GM12874 (cell line): ENCODE measurements around the gene PGAP1.

ENCODE experiments used
- TF ChIP-seq, protein P1 (sequence below): IDR thresholded peaks from 2 replicates; pipeline ENCODE4 v1.5.1; 2011; ENCODE audit warnings: low read depth, mild to moderate bottlenecking, control low read depth, low read length, moderate library complexity; ENCODE audit not compliant: insufficient read depth

Gene PGAP1

DNA sequence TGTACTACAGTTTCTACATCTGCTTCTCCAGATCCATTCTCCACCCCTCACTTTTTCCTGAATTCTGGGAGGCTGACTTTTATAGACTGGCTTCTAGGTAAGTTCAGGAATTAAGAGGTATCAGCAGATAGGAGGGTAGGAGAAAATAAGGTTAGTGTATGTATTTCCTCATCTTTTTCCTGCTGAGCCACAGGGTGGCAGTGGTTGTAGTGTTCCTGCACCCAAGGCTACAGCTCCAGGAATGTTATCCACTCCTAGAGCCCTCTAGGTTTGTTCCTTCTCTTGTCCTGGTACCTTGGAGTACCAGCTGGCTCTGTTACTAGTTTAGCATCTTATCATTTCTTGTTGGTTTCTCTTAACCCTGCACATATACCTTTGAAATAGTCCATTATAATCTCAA, 76.6 kb downstream of the PGAP1 start:
- TF ChIP-seq, protein P1, sequence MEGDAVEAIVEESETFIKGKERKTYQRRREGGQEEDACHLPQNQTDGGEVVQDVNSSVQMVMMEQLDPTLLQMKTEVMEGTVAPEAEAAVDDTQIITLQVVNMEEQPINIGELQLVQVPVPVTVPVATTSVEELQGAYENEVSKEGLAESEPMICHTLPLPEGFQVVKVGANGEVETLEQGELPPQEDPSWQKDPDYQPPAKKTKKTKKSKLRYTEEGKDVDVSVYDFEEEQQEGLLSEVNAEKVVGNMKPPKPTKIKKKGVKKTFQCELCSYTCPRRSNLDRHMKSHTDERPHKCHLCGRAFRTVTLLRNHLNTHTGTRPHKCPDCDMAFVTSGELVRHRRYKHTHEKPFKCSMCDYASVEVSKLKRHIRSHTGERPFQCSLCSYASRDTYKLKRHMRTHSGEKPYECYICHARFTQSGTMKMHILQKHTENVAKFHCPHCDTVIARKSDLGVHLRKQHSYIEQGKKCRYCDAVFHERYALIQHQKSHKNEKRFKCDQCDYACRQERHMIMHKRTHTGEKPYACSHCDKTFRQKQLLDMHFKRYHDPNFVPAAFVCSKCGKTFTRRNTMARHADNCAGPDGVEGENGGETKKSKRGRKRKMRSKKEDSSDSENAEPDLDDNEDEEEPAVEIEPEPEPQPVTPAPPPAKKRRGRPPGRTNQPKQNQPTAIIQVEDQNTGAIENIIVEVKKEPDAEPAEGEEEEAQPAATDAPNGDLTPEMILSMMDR = no peak

DNA sequence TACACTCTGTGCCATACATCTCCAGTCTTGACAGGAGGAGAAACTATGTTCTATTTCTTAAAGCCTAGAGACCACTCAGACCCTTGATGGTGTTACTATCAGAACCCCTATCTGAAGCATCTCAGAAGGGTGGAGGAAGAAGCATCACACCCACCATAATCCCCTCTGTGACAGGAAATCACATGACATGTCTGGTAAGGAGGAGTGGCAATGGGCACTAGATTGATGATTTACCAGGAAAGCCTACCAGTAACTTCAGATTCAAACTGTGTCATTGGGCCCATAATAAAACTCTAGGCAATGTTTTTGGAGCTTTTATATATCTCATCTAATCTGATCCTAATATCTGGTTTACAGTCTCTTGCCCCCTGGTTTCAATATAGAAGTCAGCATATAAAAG, 80.2 kb downstream of the PGAP1 start:
- TF ChIP-seq, protein P1 = no peak

DNA sequence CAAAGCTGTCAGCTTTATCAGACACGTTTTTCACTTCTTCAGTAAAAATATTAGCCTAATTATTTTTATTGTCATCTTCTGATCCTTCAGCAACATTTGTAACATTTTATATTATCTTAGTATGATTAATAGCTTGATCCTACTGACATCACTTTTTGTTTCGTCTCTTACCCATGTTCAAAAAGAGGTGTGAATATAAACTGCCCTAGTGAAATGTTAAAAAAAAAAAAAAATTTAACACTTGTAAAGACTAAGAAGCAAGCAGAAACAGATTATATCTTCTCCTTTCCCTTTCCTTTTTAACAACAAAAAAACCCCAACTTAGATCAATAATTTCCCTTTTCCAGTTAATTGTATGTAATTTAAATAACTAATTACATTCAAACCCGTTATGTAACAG, 81.1 kb downstream of the PGAP1 start:
- TF ChIP-seq, protein P1 = no peak

DNA sequence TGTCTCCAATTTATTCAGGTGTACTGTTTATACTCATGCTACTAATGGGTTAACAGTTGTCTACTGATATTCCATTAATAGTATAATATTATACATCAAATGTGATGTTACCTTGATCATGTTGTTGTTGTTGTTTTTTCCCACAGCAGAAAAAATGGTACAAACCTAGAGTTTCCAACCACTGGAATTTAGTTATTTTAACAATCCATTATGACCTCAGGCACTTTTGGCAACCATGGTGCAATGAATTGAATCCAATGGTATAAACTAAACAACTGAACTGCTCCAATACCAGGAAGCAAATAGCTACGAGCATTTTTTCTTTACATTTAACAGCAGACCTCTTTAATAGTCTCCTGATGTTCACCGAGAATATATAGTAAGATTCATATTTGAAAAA, 86.3 kb downstream of the PGAP1 start:
- TF ChIP-seq, protein P1 = no peak

DNA sequence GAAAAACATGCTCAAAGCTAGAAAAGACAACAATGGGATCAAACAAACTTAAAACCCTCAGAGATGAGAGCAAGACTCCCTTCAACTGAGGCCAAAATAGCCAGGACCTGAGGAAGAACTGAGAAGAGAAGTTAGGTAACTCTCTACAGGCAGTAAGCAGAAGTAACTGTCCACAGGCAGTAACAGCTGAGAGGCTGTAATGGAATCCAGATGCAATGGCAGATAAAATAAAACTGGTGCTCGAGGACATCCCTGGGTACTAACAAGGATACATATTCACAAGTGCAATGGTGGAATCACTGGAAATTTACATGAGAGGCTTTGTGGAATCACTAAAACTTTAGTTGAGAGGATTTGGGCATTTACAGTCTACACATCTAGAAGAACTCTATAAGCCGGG, 86.9 kb downstream of the PGAP1 start:
- TF ChIP-seq, protein P1 = no peak

DNA sequence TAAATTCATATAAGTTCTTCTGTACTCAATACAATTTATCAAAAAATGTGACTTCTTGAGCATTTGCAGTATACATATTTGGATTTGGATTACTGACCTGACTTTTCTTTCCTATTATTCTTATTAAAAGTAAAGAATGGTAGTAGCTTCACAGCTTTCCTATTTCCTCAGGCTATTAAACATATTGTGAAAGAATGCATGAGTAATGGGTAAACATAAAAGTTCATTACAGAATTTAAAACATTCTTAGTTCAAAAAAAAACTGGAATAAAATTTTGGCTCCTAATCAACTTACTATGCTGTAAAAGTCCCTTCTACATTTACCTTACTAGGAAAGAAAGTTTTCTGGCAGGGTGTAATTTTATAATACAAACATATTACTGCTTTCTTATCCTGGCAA, 90.1 kb downstream of the PGAP1 start:
- TF ChIP-seq, protein P1 = no peak

DNA sequence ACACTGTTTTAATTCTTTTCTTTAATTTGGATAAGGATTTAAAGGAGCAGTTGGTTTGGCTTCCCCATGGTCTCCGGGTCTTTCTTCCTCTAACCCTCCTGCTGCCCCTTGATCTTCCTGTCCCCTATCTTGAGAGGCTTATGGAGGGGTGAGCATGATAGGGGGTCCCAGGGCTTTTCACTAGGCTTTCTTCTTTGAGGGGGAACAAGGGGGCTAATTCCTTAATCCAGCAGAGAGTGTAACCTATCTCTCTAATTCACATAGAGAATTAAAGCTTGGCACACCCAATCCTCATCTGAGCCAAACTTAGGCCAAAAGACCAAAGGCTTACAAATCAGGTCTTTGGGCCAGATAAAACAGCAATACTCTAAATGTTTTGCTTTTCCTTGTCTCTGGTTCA, 95.8 kb downstream of the PGAP1 start:
- TF ChIP-seq, protein P1 = no peak

DNA sequence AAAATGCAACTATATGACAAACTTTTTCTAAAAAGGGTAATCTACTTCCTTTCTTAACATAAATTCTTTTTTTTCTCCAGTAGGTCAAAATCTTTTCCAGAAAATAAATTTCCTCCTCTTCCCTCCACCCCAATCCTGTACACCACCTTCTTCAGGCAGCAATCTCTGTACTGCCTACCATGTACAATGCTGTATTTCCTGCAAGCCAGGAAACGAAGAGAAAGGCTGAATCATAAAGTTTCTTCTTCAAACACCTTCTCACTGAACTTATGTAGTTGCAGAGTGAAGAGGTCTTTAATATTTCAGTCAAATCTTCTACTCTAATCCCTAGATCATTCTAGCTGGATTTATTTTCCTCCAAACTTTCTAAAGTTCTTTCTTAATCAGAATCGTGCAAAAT, 99.2 kb downstream of the PGAP1 start:
- TF ChIP-seq, protein P1 = no peak
